ENCODE measurements around the gene CIAO2B. TPM values are rescaled to one million over a fixed set of nuclear protein-coding genes. Genes with fewer than 3 reads are reported as not detected.

CIAO2B gene
- polyA plus RNA-seq, 1 experiment, result 171 TPM

DNA sequence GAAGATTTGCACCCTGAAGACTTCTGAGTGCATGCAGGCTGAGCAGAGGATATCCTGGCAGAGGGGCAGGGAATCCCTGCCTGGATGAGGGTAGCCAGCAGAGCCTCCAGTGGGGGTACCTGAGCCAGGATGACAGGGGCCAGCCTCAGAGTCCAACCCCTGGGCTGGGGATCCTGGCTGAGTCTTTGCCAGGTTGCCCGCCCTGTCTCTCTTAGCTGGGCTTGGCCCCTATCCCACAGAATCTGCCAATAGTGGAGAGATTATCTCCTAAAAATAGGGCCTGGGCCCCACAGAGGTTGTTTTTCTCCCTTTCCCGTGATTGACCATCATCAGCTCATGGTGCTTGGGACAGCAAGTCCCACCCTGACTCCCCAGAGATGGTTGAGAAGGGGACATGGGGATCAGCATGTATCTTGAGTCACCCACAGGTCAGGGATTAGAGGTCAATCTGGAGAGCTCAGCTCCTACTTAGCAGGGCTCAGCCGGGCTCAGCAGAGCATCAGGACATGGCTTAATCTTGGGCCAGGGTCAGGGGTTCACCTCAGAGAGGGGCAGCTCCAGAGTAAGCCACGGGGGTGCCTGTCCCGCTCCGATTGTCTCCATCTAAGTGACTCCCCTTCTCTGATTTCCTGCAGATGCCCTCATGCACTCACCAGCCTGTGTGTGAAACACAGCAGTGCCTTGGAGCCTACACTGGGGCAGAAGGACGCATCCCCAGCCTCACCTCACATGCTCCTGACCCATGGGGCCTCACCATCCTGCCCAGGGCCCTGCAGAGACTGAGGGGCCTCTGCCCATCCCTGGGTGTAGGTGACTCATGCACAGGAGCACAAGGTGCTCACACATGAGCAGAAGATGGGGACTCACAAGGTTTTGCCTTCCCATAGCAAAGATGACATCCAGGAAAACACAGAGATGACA is 27.0 kb downstream of the CIAO2B start:
- TF ChIP-seq, protein P1, sequence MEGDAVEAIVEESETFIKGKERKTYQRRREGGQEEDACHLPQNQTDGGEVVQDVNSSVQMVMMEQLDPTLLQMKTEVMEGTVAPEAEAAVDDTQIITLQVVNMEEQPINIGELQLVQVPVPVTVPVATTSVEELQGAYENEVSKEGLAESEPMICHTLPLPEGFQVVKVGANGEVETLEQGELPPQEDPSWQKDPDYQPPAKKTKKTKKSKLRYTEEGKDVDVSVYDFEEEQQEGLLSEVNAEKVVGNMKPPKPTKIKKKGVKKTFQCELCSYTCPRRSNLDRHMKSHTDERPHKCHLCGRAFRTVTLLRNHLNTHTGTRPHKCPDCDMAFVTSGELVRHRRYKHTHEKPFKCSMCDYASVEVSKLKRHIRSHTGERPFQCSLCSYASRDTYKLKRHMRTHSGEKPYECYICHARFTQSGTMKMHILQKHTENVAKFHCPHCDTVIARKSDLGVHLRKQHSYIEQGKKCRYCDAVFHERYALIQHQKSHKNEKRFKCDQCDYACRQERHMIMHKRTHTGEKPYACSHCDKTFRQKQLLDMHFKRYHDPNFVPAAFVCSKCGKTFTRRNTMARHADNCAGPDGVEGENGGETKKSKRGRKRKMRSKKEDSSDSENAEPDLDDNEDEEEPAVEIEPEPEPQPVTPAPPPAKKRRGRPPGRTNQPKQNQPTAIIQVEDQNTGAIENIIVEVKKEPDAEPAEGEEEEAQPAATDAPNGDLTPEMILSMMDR (IDR thresholded peaks at IDR 0.05; ENCODE audit: insufficient read depth, low read depth, low read length), result no peak

GRCh38 chr16:66905633-66906539 is 28.3 kb downstream of the CIAO2B start:
- POLR2A ChIA-PET, result no interaction called here
- DNase-seq (ENCODE audit: low read depth), result no peak
- TF ChIP-seq, protein P1 (IDR thresholded peaks at IDR 0.05; ENCODE audit: insufficient read depth, low read depth, low read length), result no peak
- Histone ChIP-seq H3K4me3 (ENCODE audit: low read depth, low read length) (no peak overlapping the region), H3K27me3 (ENCODE audit: control insufficient read depth, insufficient read depth, low read length) (no peaks in the 10 kb centered on the region; the same call in none of the 2 replicates), H3K36me3 (ENCODE audit: control insufficient read depth, insufficient read depth, low read length) (no peaks in the 10 kb centered on the region)
- CTCF ChIA-PET, result interaction anchor here (0.6 to 5.0 kb wide), 6 partner anchors 11 to 46 kb away, joined by 3 to 33 read pairs (median 3); partner anchors contain the start of gene CDH16

More for the DNA sequence above, 27.0 kb downstream of the CIAO2B start:
- no peaks in the 10 kb centered on the region; the same call in none of the 2 replicates for H3K27me3 ChIP-seq (ENCODE audit: control insufficient read depth, insufficient read depth, low read length)
- H3K4me3 ChIP-seq (ENCODE audit: low read depth, low read length), result no peak overlapping the region
- H3K36me3 ChIP-seq (ENCODE audit: control insufficient read depth, insufficient read depth, low read length), result no peaks in the 10 kb centered on the region
- no peak for DNase-seq (ENCODE audit: low read depth)
- POLR2A ChIA-PET, result no interaction called here
- CTCF ChIA-PET, result interaction anchor here (1.3 to 5.0 kb wide), 3 partner anchors 12 to 15 kb away, joined by 3 to 33 read pairs (median 30); partner anchors contain the start of gene CDH16

DNA sequence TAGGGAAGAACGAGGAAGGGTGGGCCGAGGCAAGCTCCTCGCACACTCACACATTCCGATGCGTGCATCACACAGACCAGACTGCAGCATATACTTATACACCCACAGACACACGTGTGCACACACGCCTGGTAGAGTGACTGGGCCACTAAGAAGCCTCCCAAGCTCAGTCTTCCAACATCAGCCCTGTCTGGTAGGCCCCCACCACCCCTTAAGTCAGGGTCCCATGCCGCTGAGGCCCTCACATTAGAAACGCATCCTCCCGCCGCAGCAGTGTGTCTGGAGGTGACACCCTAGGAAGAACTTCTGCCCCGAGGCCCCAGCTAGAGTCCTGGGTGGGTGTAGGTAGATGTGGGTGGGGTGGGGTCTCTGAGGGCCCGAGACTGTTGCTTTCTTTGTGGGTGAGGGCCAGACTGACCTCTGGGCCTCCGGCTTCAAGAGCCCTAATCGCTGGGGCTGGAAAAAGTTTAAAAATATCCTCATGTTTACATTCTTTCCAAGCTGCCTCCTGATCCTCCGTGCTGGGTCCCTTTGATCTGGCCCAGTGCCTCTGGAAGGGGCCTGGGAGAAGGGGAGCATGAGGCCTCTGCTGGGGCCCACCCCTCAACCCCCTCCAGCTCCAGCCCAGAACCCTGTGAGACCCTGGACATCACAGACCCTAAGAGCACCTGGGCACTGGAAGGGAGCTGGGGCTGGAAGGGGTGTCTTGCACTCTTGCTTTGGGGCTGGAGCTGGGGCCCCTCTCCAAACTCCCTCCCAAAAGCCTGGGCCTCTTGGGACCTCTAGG is 29.2 kb downstream of the CIAO2B start:
- POLR2A ChIA-PET, result no interaction called here
- no peaks in the 10 kb centered on the region for H3K36me3 ChIP-seq (ENCODE audit: control insufficient read depth, insufficient read depth, low read length)
- DNase-seq (ENCODE audit: low read depth), result no peak
- H3K4me3 ChIP-seq (ENCODE audit: low read depth, low read length), result no peak overlapping the region
- TF ChIP-seq, protein P1 (IDR thresholded peaks at IDR 0.05; ENCODE audit: insufficient read depth, low read depth, low read length), result no peak
- no peaks in the 10 kb centered on the region; the same call in none of the 2 replicates for H3K27me3 ChIP-seq (ENCODE audit: control insufficient read depth, insufficient read depth, low read length)
- CTCF ChIA-PET, result interaction anchor here (0.6 to 5.0 kb wide), 6 partner anchors 10 to 233 kb away, joined by 3 to 33 read pairs (median 3); partner anchors contain the start of gene CDH16

DNA sequence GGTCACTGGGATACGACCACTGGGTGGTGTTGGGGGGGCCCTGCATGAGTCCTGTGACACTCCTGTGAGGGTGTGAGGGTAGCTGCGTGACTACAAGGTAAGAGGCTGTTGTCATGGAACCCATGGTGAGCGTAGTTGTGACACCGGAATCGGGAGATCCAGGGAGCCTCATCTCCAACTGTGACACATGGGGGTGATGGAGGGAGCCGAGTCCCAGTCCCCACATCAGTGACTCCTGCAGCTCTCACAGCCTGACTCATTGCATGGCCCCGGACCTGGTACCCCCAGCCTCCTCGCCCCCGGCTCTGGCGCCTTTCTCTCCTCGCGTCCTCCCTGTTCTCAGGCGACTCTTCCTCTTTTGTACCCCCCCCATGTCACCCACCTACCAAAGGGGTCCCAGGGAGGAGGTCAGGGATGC is 29.8 kb downstream of the CIAO2B start:
- Histone ChIP-seq H3K36me3 (ENCODE audit: control insufficient read depth, insufficient read depth, low read length) (no peaks in the 10 kb centered on the region), H3K27me3 (ENCODE audit: control insufficient read depth, insufficient read depth, low read length) (no peaks in the 10 kb centered on the region; the same call in none of the 2 replicates), H3K4me3 (ENCODE audit: low read depth, low read length) (no peak overlapping the region)
- no peak for DNase-seq (ENCODE audit: low read depth)
- CTCF ChIA-PET, result interaction anchor here (0.6 to 5.0 kb wide), 4 partner anchors 9 to 233 kb away, joined by 3 to 33 read pairs (median 12); partner anchors contain the start of gene CDH16
- TF ChIP-seq, protein P1 (IDR thresholded peaks at IDR 0.05; ENCODE audit: insufficient read depth, low read depth, low read length), result no peak
- POLR2A ChIA-PET, result no interaction called here
